ENCODE measurements around the gene CST9. TPM values are rescaled to one million over a fixed set of nuclear protein-coding genes. Genes with fewer than 3 reads are reported as not detected.

CST9 gene
- total and polyA plus RNA-seq, 2 of the 13 experiments (the other 11 are each of a cell fraction or from before 2014, with no cell fraction given), result 0.07 TPM; not detected in 1

GRCh38 chr20:23629017-23629541, 23.4 kb upstream of the CST9 start (continued):
- TF ChIP-seq ARID5B (CRISPR knock-in tag; IDR thresholded peaks at IDR 0.05), result peak; percentile 97
- peak; percentile 87 for TF ChIP-seq TEAD3 (CRISPR knock-in tag; optimal IDR thresholded peaks at IDR 0.05; ENCODE audit: borderline replicate concordance)
- TF ChIP-seq SNAPC2 (CRISPR knock-in tag; IDR thresholded peaks at IDR 0.05), result peak; percentile 96
- peak; percentile 99 for TF ChIP-seq SP5 (CRISPR knock-in tag; IDR thresholded peaks at IDR 0.05; ENCODE audit: borderline replicate concordance, low read depth)
- TF ChIP-seq NBN (conservative IDR thresholded peaks at IDR 0.05), result no peak
- TF ChIP-seq FOSL2 (CRISPR knock-in tag; IDR thresholded peaks at IDR 0.05), result peak; percentile 98
- TF ChIP-seq ZFP37 (CRISPR knock-in tag; IDR thresholded peaks at IDR 0.05; ENCODE audit: borderline replicate concordance), result 0 out of 2 replicates have a peak, but pooled peaks have one; percentile 12
- TF ChIP-seq JUNB (CRISPR knock-in tag; IDR thresholded peaks at IDR 0.05; ENCODE audit: borderline replicate concordance), result peak; percentile 82; the same call in 1 of the 2 replicates
- no peak for TF ChIP-seq ZNF142 (CRISPR knock-in tag; IDR thresholded peaks at IDR 0.05)
- TF ChIP-seq NFKBIZ (CRISPR knock-in tag; IDR thresholded peaks at IDR 0.05), result peak; percentile 94
- no peak; the same call in 1 of the 2 replicates for TF ChIP-seq ZBTB38 (CRISPR knock-in tag; IDR thresholded peaks at IDR 0.05)
- peak; percentile 33; the same call in 1 of the 2 replicates for TF ChIP-seq ZNF784 (CRISPR knock-in tag; IDR thresholded peaks at IDR 0.05; ENCODE audit: borderline replicate concordance)
- no peak for TF ChIP-seq ZNF260 (CRISPR knock-in tag; IDR thresholded peaks at IDR 0.05; ENCODE audit: borderline replicate concordance, low read depth)
- peak; percentile 92 for TF ChIP-seq MEF2D (CRISPR knock-in tag; IDR thresholded peaks at IDR 0.05)
- no peak for TF ChIP-seq HMGA1 (CRISPR knock-in tag; conservative IDR thresholded peaks at IDR 0.05)
- peak; percentile 62 for TF ChIP-seq HNRNPH1 (optimal IDR thresholded peaks at IDR 0.05; ENCODE audit: low read depth, low read length)
- peak; percentile 68; the same call in 1 of the 2 replicates for TF ChIP-seq ZNF44 (CRISPR knock-in tag; IDR thresholded peaks at IDR 0.05)
- no peak for TF ChIP-seq ZNF326 (CRISPR knock-in tag; IDR thresholded peaks at IDR 0.05; ENCODE audit: borderline replicate concordance)
- no peak for TF ChIP-seq SATB2 (CRISPR knock-in tag; IDR thresholded peaks at IDR 0.05)
- peak; percentile 98 for TF ChIP-seq MTA1 (CRISPR knock-in tag; IDR thresholded peaks at IDR 0.05; ENCODE audit: borderline replicate concordance)

Data from HepG2 (cell line).